IMR-90 (cell line): ENCODE results near the gene FNDC1. TPM values are rescaled to one million over a fixed set of nuclear protein-coding genes. Genes with fewer than 3 reads are reported as not detected.

Experiments used
- ATAC-seq: fragments of 200-7000 bp; cut with Tn5 transposase; 2 replicates; pipeline ENCODE4 v1.9.1; 2020; ENCODE audit warnings: low read depth, mild to moderate bottlenecking, moderate library complexity
- BruUV-seq: library from RNA; stranded (reverse); fragments of 400-500 nt; replicated peaks from 2 replicates; lab custom pipeline; 2021; lab: Mats Ljungman, UMichigan
- CTCF ChIA-PET: fragments of 300-600 bp; formaldehyde crosslinking; extraction: SDS; loops from one replicate; lab custom pipeline; 2021; ENCODE audit warnings: antibody characterized with exemption; lab: Yijun Ruan, JAX
- POLR2A ChIA-PET: fragments of 300-600 bp; sonication (Branson Sonifier 250); formaldehyde crosslinking; loops from one replicate; lab custom pipeline; 2022; ENCODE audit warnings: antibody characterized with exemption; ENCODE audit not compliant: unreplicated experiment; lab: Charles Lee
- DNase-seq: peaks from one replicate; pipeline ENCODE4 v3.0.0; 2013
- H2AFZ ChIP-seq: replicated peaks from 2 replicates; pipeline ENCODE3; 2013; ENCODE audit warnings: low read length, mild to moderate bottlenecking; ENCODE audit not compliant: poor library complexity
- H2AK5ac ChIP-seq: 2 replicates; pipeline ENCODE4 v1.6.1; 2013; ENCODE audit warnings: low read depth, low read length, inconsistent platforms
- H2AK9ac ChIP-seq: replicated peaks from 2 replicates; pipeline ENCODE3; 2013; ENCODE audit warnings: mild to moderate bottlenecking, low read depth, low read length, moderate library complexity; ENCODE audit not compliant: poor library complexity
- H2BK120ac ChIP-seq: 2 replicates; pipeline ENCODE4 v1.6.1; 2013; ENCODE audit warnings: low read depth, low read length, inconsistent platforms
- H2BK15ac ChIP-seq: 3 replicates; pipeline ENCODE4 v1.6.1; 2013; ENCODE audit warnings: low read depth, low read length, inconsistent platforms
- H2BK20ac ChIP-seq: 2 replicates; pipeline ENCODE4 v1.6.1; 2013; ENCODE audit warnings: low read depth, mild to moderate bottlenecking, inconsistent platforms, low read length, moderate library complexity
- H2BK5ac ChIP-seq: 2 replicates; pipeline ENCODE4 v1.6.1; 2013; ENCODE audit warnings: mild to moderate bottlenecking, low read depth, low read length, inconsistent platforms; ENCODE audit not compliant: poor library complexity, severe bottlenecking
- H3K14ac ChIP-seq: replicated peaks from 2 replicates; pipeline ENCODE4 v1.6.1; 2013; ENCODE audit warnings: low read depth, low read length, inconsistent platforms
- H3K18ac ChIP-seq: 2 replicates; pipeline ENCODE4 v1.6.1; 2013; ENCODE audit warnings: low read depth, low read length, control low read depth
- H3K23ac ChIP-seq: 2 replicates; pipeline ENCODE4 v1.6.1; 2013; ENCODE audit warnings: low read depth, low read length, inconsistent platforms
- H3K27ac ChIP-seq: 2 replicates; pipeline ENCODE4 v1.5.1; 2013; ENCODE audit warnings: mild to moderate bottlenecking, control low read depth, low read length; ENCODE audit not compliant: insufficient read depth
- H3K27me3 ChIP-seq: 2 replicates; pipeline ENCODE4 v1.6.1; 2013; ENCODE audit warnings: low read length; ENCODE audit not compliant: control insufficient read depth, insufficient read depth
- H3K36me3 ChIP-seq: 2 replicates; pipeline ENCODE4 v1.6.1; 2013; ENCODE audit warnings: low read length, mixed read lengths; ENCODE audit not compliant: control insufficient read depth, insufficient read depth
- H3K4ac ChIP-seq: 2 replicates; pipeline ENCODE4 v1.6.1; 2013; ENCODE audit warnings: low read depth, low read length, inconsistent platforms
- H3K4me1 ChIP-seq: 2 replicates; pipeline ENCODE4 v1.6.1; 2013; ENCODE audit warnings: low read length, mixed read lengths; ENCODE audit not compliant: control insufficient read depth, insufficient read depth
- H3K4me2 ChIP-seq: 2 replicates; pipeline ENCODE4 v1.6.1; 2013; ENCODE audit warnings: low read depth, mild to moderate bottlenecking, control low read depth, low read length, moderate library complexity
- H3K4me3 ChIP-seq: 2 replicates; pipeline ENCODE4 v1.5.1; 2013; ENCODE audit warnings: low read depth, mild to moderate bottlenecking, control low read depth, low read length, moderate library complexity; ENCODE audit not compliant: insufficient read depth
- H3K56ac ChIP-seq: 2 replicates; pipeline ENCODE4 v1.6.1; 2013; ENCODE audit warnings: low read length, inconsistent platforms; ENCODE audit not compliant: insufficient read depth; ENCODE audit errors: extremely low read depth
- H3K79me1 ChIP-seq, 2 experiments: 2 replicates each; pipeline ENCODE4 v1.6.1; 2013; ENCODE audit warnings: low read length in 2 of 2, inconsistent platforms in 1 of 2, low read depth in 1 of 2
- H3K9ac ChIP-seq: 2 replicates; pipeline ENCODE4 v1.6.1; 2013; ENCODE audit warnings: low read depth, low read length, control low read depth
- H3K9me1 ChIP-seq: 2 replicates; pipeline ENCODE4 v1.6.1; 2013; ENCODE audit warnings: low read length, inconsistent platforms; ENCODE audit not compliant: insufficient read depth
- H3K9me3 ChIP-seq: 2 replicates; pipeline ENCODE4 v1.6.1; 2013; ENCODE audit warnings: low read length; ENCODE audit not compliant: control insufficient read depth, insufficient read depth
- H4K20me1 ChIP-seq: 2 replicates; pipeline ENCODE4 v1.6.1; 2013; ENCODE audit warnings: low read length, inconsistent platforms; ENCODE audit not compliant: insufficient read depth
- H4K5ac ChIP-seq: 2 replicates; pipeline ENCODE4 v1.6.1; 2013; ENCODE audit warnings: mild to moderate bottlenecking, low read depth, low read length, control low read depth
- H4K8ac ChIP-seq, 2 experiments: 2 replicates each; pipeline ENCODE4 v1.6.1; 2013; ENCODE audit warnings: low read depth in 2 of 2, low read length in 2 of 2, control low read depth in 1 of 2, inconsistent platforms in 1 of 2
- H4K91ac ChIP-seq: 2 replicates; pipeline ENCODE4 v1.6.1; 2013; ENCODE audit warnings: low read depth, low read length, inconsistent platforms; ENCODE audit not compliant: insufficient read depth
- CEBPB ChIP-seq: IDR thresholded peaks from 2 replicates; pipeline ENCODE4 v1.6.1; 2012; ENCODE audit warnings: low read depth, low read length, improper control_type of control experiment
- CHD1 ChIP-seq: IDR thresholded peaks from 2 replicates; pipeline ENCODE4 v1.6.1; 2012; ENCODE audit warnings: low read depth, low read length, improper control_type of control experiment
- ELK1 ChIP-seq: fragments of 150-350 bp; IDR thresholded peaks from 2 replicates; pipeline ENCODE4 v1.6.1; 2016; ENCODE audit warnings: low read depth, mild to moderate bottlenecking, low read length, moderate library complexity, borderline replicate concordance
- MAFK ChIP-seq: IDR thresholded peaks from 2 replicates; pipeline ENCODE4 v1.6.1; 2012; ENCODE audit warnings: low read depth, low read length, improper control_type of control experiment
- POLR2A ChIP-seq: IDR thresholded peaks from 2 replicates; pipeline ENCODE4 v1.6.1; 2012; ENCODE audit warnings: mild to moderate bottlenecking, low read depth, low read length
- RAD21 ChIP-seq: IDR thresholded peaks from 2 replicates; pipeline ENCODE4 v1.6.1; 2012; ENCODE audit warnings: low read length, improper control_type of control experiment
- RCOR1 ChIP-seq: IDR thresholded peaks from 2 replicates; pipeline ENCODE4 v1.6.1; 2012; ENCODE audit warnings: mild to moderate bottlenecking, low read length, improper control_type of control experiment; ENCODE audit not compliant: insufficient replicate concordance
- USF2 ChIP-seq: fragments of 150-350 bp; IDR thresholded peaks from 2 replicates; pipeline ENCODE4 v1.6.1; 2017; ENCODE audit warnings: mild to moderate bottlenecking, antibody characterized with exemption, low read length, low read depth
- WGBS, 2 experiments: methylation state at CpG; one replicate each; pipeline versions ENCODE4 v1.1.5 to v1.1.7; 2013; ENCODE audit warnings: missing lambda C conversion rate in 2 of 2; ENCODE audit not compliant: insufficient read length in 1 of 2; ENCODE audit errors: extremely low coverage in 2 of 2; 5-methylcytosine and 5-hydroxymethylcytosine counted together
- dilution Hi-C: fragments of 300-500 bp; cut with HindIII; formaldehyde crosslinking; loops from one replicate; pipeline ENCODE4 v1.14.3; 2018; ENCODE audit warnings: low sequenced_read_pairs; ENCODE audit not compliant: unreplicated experiment
- in situ Hi-C: fragments of 300-500 bp; cut with MboI; formaldehyde crosslinking; loops from 3 replicates; pipeline ENCODE4 v1.14.3; 2019; ENCODE audit warnings: low sequenced_read_pairs, inconsistent platforms, mixed read lengths
- intact Hi-C: fragments of 100-400 bp; cut with micrococcal nuclease; formaldehyde crosslinking; loops from 2 replicates; pipeline ENCODE4 v1.10.0; 2022
- polyA plus RNA-seq, 3 experiments: library from polyadenylated mRNA; depleted of rRNA; stranded (reverse); fragments of >200 nt; gene quantifications; 2 replicates each; pipeline ENCODE4 v1.2.3, GENCODE V29; 2012; ENCODE audit warnings: low replicate concordance in 1 of 3
- total RNA-seq: library from RNA; depleted of rRNA; stranded (reverse); fragments of >200 nt; gene quantifications from 2 replicates; pipeline ENCODE4 v1.2.3, GENCODE V29; 2012

FNDC1 gene
- total and polyA plus RNA-seq, 2 of the 4 experiments (the other 2 are of a cell fraction) = 0.03 TPM; not detected in 1

GRCh38 chr6:159262586-159262985 lies 93.4 kb downstream of the FNDC1 start:
- no peak overlapping the region for H2BK5ac ChIP-seq
- H2AFZ ChIP-seq = no peak overlapping the region
- H3K4me2 ChIP-seq = no peak overlapping the region
- dilution Hi-C loops = no loop called here
- no peaks in the 10 kb centered on the region for H3K4me1 ChIP-seq
- no peak overlapping the region for H3K56ac ChIP-seq
- H3K27me3 ChIP-seq = no peaks in the 10 kb centered on the region
- in situ Hi-C loops = no loop called here
- no peaks in the 10 kb centered on the region for H3K9me3 ChIP-seq
- no peak overlapping the region for H2AK5ac ChIP-seq
- H3K4ac ChIP-seq = no peak overlapping the region
- ATAC-seq (no peak), DNase-seq (no peak)
- H4K8ac ChIP-seq = no peak overlapping the region
- intact Hi-C loops = no loop called here
- H3K36me3 ChIP-seq = no peaks in the 10 kb centered on the region
- H2BK15ac ChIP-seq = no peak overlapping the region
- no TSS peak for BruUV-seq
- H3K18ac ChIP-seq = no peak overlapping the region
- H3K23ac ChIP-seq = no peak overlapping the region
- H3K79me1 ChIP-seq = no peaks in the 10 kb centered on the region
- TF ChIP-seq USF2 = no peak
- no peak for TF ChIP-seq RCOR1
- TF ChIP-seq ELK1 = no peak
- no peak for TF ChIP-seq RAD21
- TF ChIP-seq CEBPB = no peak
- TF ChIP-seq CHD1 = no peak
- no peak for TF ChIP-seq POLR2A
- TF ChIP-seq MAFK = no peak
- H2AK9ac ChIP-seq = no peak overlapping the region
- H3K14ac ChIP-seq = no peak overlapping the region
- no peak overlapping the region for H4K5ac ChIP-seq
- no peak overlapping the region for H3K9ac ChIP-seq
- POLR2A ChIA-PET = no interaction called here
- H2BK20ac ChIP-seq = no peak overlapping the region
- H4K91ac ChIP-seq = no peak overlapping the region
- H4K20me1 ChIP-seq = no peaks in the 10 kb centered on the region
- 17% methylated on average over 1 of the region's 2 CpGs; no CpG with 5 or more reads in 1 of the 2 experiments for WGBS, 2 experiments
- CTCF ChIA-PET = interaction anchor here (1.9 kb wide), 1 partner anchor 10 kb away, joined by 5 read pairs; no protein-coding TSS in a partner anchor
- no peak overlapping the region for H3K27ac ChIP-seq
- no peak overlapping the region for H2BK120ac ChIP-seq
- H3K9me1 ChIP-seq = no peaks in the 10 kb centered on the region
- no peak overlapping the region for H3K4me3 ChIP-seq
